PC-9 (cell line): ENCODE results near the gene RIPOR2. TPM values are rescaled to one million over a fixed set of nuclear protein-coding genes. Genes with fewer than 3 reads are reported as not detected.
"Not testable (repeated sequence)": the region's sequence is repeated elsewhere in the genome, so short reads cannot be mapped to it uniquely, and the experiment has no call there.

Source experiments
- BruUV-seq: library from RNA; stranded (reverse); fragments of 400-500 nt; replicated peaks from 2 replicates; lab custom pipeline; 2021; lab: Mats Ljungman, UMichigan
- CTCF ChIA-PET: fragments of 300-600 bp; sonication (Branson Sonifier 250); formaldehyde crosslinking; loops from one replicate; lab custom pipeline; 2022; ENCODE audit warnings: antibody characterized with exemption; lab: Charles Lee
- POLR2A ChIA-PET: fragments of 300-600 bp; sonication (Branson Sonifier 250); formaldehyde crosslinking; loops from one replicate; lab custom pipeline; 2022; ENCODE audit warnings: antibody characterized with exemption; ENCODE audit not compliant: unreplicated experiment; lab: Charles Lee
- DNase-seq, 2 experiments: peaks; one replicate each; pipeline versions ENCODE4 v3.0.0 to v3.0.0-alpha.2; 2015 to 2022; ENCODE audit warnings: mixed read lengths in 1 of 2
- H2AFZ ChIP-seq: fragments of 200-600 bp; sonication (generic); 2 replicates; pipeline ENCODE4 v1.8.1; 2017; ENCODE audit warnings: antibody characterized with exemption
- H3F3A ChIP-seq: fragments of 200-600 bp; sonication (generic); 2 replicates; pipeline ENCODE4 v1.8.1; 2017; ENCODE audit warnings: antibody characterized with exemption, mild to moderate bottlenecking, low read depth; ENCODE audit not compliant: insufficient read depth
- H3K27ac ChIP-seq: fragments of 200-600 bp; sonication (generic); 2 replicates; pipeline ENCODE4 v1.6.1; 2016; ENCODE audit warnings: mixed run types
- H3K27me3 ChIP-seq: fragments of 200-600 bp; sonication (generic); 2 replicates; pipeline ENCODE4 v1.6.1; 2016; ENCODE audit warnings: low read depth, mixed run types; ENCODE audit not compliant: insufficient read depth
- H3K36me3 ChIP-seq: fragments of 200-600 bp; sonication (generic); 2 replicates; pipeline ENCODE4 v1.6.1; 2016; ENCODE audit warnings: low read depth, mixed run types
- H3K4me1 ChIP-seq: fragments of 200-600 bp; sonication (generic); replicated peaks from 2 replicates; pipeline ENCODE4 v1.6.1; 2016; ENCODE audit warnings: mixed run types; ENCODE audit not compliant: insufficient read depth
- H3K4me2 ChIP-seq: fragments of 200-600 bp; sonication (generic); 2 replicates; pipeline ENCODE4 v1.6.1; 2017; ENCODE audit warnings: mixed run types
- H3K4me3 ChIP-seq: fragments of 200-600 bp; sonication (generic); 2 replicates; pipeline ENCODE4 v1.6.1; 2016; ENCODE audit warnings: mixed run types
- H3K79me2 ChIP-seq: fragments of 200-600 bp; sonication (generic); 2 replicates; pipeline ENCODE4 v1.6.1; 2017; ENCODE audit warnings: low read depth, mixed run types
- H3K9me2 ChIP-seq: fragments of 200-600 bp; sonication (generic); 2 replicates; pipeline ENCODE4 v1.8.1; 2017; ENCODE audit warnings: mild to moderate bottlenecking; ENCODE audit not compliant: insufficient read depth
- H3K9me3 ChIP-seq: fragments of 200-600 bp; sonication (generic); 2 replicates; pipeline ENCODE4 v1.8.1; 2016; ENCODE audit warnings: low read depth; ENCODE audit not compliant: insufficient read depth
- H4K20me1 ChIP-seq: fragments of 200-600 bp; sonication (generic); 2 replicates; pipeline ENCODE4 v1.8.1; 2017; ENCODE audit not compliant: insufficient read depth
- EZH2 ChIP-seq: fragments of 200-600 bp; sonication (generic); IDR thresholded peaks from 2 replicates; pipeline ENCODE4 v1.8.0; 2017; ENCODE audit warnings: antibody characterized with exemption, low read depth
- intact Hi-C: fragments of 100-400 bp; cut with micrococcal nuclease; formaldehyde crosslinking; loops from one replicate; pipeline ENCODE4 v1.10.0; 2022; ENCODE audit not compliant: unreplicated experiment
- total RNA-seq: library from RNA; stranded (reverse); gene quantifications from 2 replicates; pipeline ENCODE4 v1.2.3, GENCODE V29; 2021
- TF ChIP-seq, protein P1 (sequence below): fragments of 200-600 bp; sonication (generic); conservative IDR thresholded peaks from 2 replicates; pipeline ENCODE4 v1.6.1; 2017; ENCODE audit warnings: mixed run types, antibody characterized with exemption, mild to moderate bottlenecking, moderate library complexity

Gene RIPOR2
- total RNA-seq, 1 experiment from 2014 or later: 0.94 TPM

- H3K9me3 ChIP-seq, intact Hi-C loops, H3F3A ChIP-seq, H3K79me2 ChIP-seq, H3K9me2 ChIP-seq, H4K20me1 ChIP-seq, H2AFZ ChIP-seq, H3K4me2 ChIP-seq, H3K4me3 ChIP-seq, DNase-seq, H3K27me3 ChIP-seq, H3K4me1 ChIP-seq, H3K36me3 ChIP-seq, H3K27ac ChIP-seq, BruUV-seq, CTCF ChIA-PET: not testable (repeated sequence)
- POLR2A ChIA-PET: interaction anchor here (0.6 to 0.7 kb wide), 2 partner anchors 42 to 43 kb away, joined by 3 read pairs; no protein-coding TSS in a partner anchor
These were observed 170.6 kb downstream of the RIPOR2 start for GRCh38 chr6:24764833-24765828.

GRCh38 chr6:24763578-24763977, 172.2 kb downstream of the RIPOR2 start:
- TF ChIP-seq, protein P1, sequence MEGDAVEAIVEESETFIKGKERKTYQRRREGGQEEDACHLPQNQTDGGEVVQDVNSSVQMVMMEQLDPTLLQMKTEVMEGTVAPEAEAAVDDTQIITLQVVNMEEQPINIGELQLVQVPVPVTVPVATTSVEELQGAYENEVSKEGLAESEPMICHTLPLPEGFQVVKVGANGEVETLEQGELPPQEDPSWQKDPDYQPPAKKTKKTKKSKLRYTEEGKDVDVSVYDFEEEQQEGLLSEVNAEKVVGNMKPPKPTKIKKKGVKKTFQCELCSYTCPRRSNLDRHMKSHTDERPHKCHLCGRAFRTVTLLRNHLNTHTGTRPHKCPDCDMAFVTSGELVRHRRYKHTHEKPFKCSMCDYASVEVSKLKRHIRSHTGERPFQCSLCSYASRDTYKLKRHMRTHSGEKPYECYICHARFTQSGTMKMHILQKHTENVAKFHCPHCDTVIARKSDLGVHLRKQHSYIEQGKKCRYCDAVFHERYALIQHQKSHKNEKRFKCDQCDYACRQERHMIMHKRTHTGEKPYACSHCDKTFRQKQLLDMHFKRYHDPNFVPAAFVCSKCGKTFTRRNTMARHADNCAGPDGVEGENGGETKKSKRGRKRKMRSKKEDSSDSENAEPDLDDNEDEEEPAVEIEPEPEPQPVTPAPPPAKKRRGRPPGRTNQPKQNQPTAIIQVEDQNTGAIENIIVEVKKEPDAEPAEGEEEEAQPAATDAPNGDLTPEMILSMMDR: no peak
- no peak for TF ChIP-seq EZH2
- ChIA-PET POLR2A (no interaction called here), CTCF (interaction anchor here (0.5 kb wide), 1 partner anchor 375 kb away, joined by 10 read pairs; no protein-coding TSS in a partner anchor)
- Histone ChIP-seq H3K4me3 (no peak overlapping the region), H3K79me2 (no peaks in the 10 kb centered on the region), H3K4me2 (no peak overlapping the region), H4K20me1 (no peaks in the 10 kb centered on the region), H3K9me3 (no peaks in the 10 kb centered on the region), H2AFZ (no peak overlapping the region), H3K9me2 (no peaks in the 10 kb centered on the region), H3K36me3 (no peaks in the 10 kb centered on the region), H3F3A (no peaks in the 10 kb centered on the region), H3K4me1 (no peaks in the 10 kb centered on the region), H3K27ac (no peak overlapping the region), H3K27me3 (no peaks in the 10 kb centered on the region)
- no peak for DNase-seq
- intact Hi-C loops: no loop called here
- no TSS peak for BruUV-seq

- H3K9me3 ChIP-seq: no peaks in the 10 kb centered on the region
- H3K4me1 ChIP-seq: no peaks in the 10 kb centered on the region
- POLR2A ChIA-PET: no interaction called here
- no peak overlapping the region for H3K27ac ChIP-seq
- intact Hi-C loops: no loop called here
- CTCF ChIA-PET: no interaction called here
- no peaks in the 10 kb centered on the region for H3K36me3 ChIP-seq
- no peak for DNase-seq
- no peaks in the 10 kb centered on the region for H3F3A ChIP-seq
- TF ChIP-seq EZH2: no peak
- TF ChIP-seq, protein P1: no peak
- H3K79me2 ChIP-seq: no peaks in the 10 kb centered on the region
- H2AFZ ChIP-seq: no peak overlapping the region
- no peaks in the 10 kb centered on the region for H4K20me1 ChIP-seq
- H3K4me2 ChIP-seq: no peak overlapping the region
- H3K27me3 ChIP-seq: no peaks in the 10 kb centered on the region
- H3K9me2 ChIP-seq: no peaks in the 10 kb centered on the region
- no TSS peak for BruUV-seq
- H3K4me3 ChIP-seq: no peak overlapping the region
These were observed 173.9 kb downstream of the RIPOR2 start for GRCh38 chr6:24761851-24762250.
